ENCODE results near the gene EFNA5.

Gene EFNA5

DNA sequence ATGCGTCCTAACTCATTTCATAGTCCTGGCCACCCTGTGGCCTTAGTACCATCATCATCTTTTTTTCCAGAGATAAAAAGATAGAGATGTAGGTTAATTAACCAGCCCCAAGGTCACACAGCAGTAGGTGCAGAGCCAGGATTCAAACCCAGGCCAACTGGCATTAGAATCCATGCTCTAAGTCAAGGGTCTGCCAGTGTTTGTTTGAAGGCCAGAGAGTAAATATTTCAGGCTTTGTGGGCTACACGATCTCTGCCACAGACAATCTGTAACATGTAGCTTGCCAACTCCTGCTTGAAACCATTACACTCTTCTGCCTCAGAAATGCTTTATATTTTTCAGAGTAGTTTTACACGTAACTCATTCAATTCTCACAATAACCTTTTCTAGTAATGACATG is 119.6 kb downstream of the EFNA5 start:
- TF ChIP-seq, protein P1, sequence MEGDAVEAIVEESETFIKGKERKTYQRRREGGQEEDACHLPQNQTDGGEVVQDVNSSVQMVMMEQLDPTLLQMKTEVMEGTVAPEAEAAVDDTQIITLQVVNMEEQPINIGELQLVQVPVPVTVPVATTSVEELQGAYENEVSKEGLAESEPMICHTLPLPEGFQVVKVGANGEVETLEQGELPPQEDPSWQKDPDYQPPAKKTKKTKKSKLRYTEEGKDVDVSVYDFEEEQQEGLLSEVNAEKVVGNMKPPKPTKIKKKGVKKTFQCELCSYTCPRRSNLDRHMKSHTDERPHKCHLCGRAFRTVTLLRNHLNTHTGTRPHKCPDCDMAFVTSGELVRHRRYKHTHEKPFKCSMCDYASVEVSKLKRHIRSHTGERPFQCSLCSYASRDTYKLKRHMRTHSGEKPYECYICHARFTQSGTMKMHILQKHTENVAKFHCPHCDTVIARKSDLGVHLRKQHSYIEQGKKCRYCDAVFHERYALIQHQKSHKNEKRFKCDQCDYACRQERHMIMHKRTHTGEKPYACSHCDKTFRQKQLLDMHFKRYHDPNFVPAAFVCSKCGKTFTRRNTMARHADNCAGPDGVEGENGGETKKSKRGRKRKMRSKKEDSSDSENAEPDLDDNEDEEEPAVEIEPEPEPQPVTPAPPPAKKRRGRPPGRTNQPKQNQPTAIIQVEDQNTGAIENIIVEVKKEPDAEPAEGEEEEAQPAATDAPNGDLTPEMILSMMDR (IDR thresholded peaks at IDR 0.05; ENCODE audit: borderline replicate concordance, insufficient read depth, low read depth, low read length), result no peak
- H3K4me3 ChIP-seq (ENCODE audit: low read depth, low read length), result no peak overlapping the region

DNA sequence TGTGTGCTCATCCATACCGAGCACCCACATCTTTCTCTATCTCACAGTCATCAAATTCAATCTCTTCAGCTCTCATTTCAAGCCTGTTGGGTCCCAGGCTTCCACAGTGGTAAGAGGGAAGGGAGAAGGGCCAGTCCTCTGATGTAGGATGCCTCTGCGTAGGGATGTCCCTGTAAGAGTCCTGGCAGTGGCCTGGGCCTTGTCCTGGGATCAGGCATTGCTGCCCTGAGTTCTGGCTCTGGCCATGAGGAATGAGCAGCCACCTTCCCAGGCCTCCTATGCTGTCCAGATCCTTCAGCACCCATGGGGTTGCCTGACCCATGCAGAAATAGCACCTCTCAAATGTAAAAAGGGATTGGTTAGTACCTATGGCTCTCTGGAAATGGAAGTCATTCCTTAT is 121.2 kb downstream of the EFNA5 start:
- TF ChIP-seq, protein P1 (IDR thresholded peaks at IDR 0.05; ENCODE audit: borderline replicate concordance, insufficient read depth, low read depth, low read length), result no peak
- H3K4me3 ChIP-seq (ENCODE audit: low read depth, low read length), result no peak overlapping the region

DNA sequence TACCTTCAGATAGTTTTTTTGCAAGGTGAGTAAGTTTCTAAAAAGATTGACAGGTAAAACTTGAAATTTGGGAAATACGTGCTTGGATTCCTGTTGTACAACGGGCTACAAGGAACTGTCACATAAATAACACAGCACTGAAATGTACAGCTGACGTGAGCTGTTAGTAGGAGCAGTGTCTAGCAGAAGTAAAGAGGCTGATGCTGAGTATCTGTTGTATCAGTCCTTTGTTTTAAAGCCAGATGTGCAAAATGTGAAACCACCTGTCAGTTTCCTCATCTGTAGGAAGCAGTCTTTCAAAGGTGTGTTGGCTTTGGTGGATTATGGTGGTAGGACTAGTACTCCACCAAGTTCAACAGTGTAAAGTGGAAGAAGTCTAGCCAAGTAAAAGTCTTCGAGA is 122.3 kb downstream of the EFNA5 start:
- TF ChIP-seq, protein P1 (IDR thresholded peaks at IDR 0.05; ENCODE audit: borderline replicate concordance, insufficient read depth, low read depth, low read length), result no peak
- H3K4me3 ChIP-seq (ENCODE audit: low read depth, low read length), result no peak overlapping the region

DNA sequence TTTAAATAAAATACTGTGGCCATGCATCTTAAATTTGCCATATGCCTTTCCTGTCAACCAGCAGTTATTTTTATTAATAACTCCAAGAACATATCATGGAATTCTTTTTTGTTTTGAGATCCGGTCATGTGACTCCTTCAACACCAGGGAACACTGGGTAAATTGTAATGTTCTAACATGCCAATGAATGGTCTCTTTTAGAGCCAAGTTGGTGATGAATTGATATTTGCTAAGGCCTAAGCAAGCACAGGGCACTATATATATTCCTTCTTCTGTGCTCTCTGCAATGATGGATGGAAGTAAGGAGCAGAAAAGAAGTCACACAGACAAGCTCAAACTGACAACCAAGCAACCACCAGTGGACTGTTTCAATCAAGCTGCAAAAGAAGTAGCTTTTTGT is 124.0 kb downstream of the EFNA5 start:
- TF ChIP-seq, protein P1 (IDR thresholded peaks at IDR 0.05; ENCODE audit: borderline replicate concordance, insufficient read depth, low read depth, low read length), result no peak

DNA sequence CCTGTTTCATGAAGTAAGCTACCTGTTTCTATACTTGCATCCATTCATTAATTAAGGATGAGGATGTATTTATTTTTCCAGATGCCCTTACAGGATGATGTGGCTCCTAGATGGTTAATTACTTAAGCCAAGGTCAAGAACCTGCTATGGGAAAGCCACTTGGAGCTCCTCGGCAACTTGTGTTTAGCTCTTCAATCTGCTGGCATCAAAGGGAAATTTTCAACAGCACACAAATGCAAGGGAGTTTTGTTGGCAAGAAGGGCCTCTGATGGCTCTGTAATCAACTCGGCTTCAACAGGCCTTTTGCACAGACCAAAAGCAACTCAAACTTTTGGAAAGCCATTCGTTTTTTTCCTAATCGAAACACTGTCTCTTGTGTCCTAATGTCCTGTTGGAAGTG is 125.3 kb downstream of the EFNA5 start:
- H3K4me3 ChIP-seq (ENCODE audit: low read depth, low read length), result no peak overlapping the region
- TF ChIP-seq, protein P1 (IDR thresholded peaks at IDR 0.05; ENCODE audit: borderline replicate concordance, insufficient read depth, low read depth, low read length), result no peak

More for the DNA sequence above, 124.0 kb downstream of the EFNA5 start:
- no peak overlapping the region for H3K4me3 ChIP-seq (ENCODE audit: low read depth, low read length)

DNA sequence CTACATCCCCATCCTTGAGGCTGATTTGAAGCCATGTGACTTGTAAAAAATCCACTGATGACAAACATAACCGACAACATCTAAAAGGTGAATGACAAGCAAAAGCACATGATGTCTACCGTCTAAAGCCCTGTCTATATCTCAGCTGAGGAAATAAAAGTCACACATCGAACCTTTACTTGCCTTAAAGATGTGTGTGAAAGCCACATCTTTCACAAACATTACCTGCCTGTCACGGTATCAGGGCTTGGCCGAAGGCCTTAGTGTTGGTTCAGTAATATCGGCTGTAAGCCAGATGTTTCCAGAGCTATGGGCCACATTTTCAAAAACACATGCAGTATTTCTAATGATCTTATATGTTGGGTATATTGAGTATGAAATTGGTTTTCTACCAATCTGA is 125.8 kb downstream of the EFNA5 start:
- H3K4me3 ChIP-seq (ENCODE audit: low read depth, low read length), result no peak overlapping the region
- TF ChIP-seq, protein P1 (IDR thresholded peaks at IDR 0.05; ENCODE audit: borderline replicate concordance, insufficient read depth, low read depth, low read length), result no peak

DNA sequence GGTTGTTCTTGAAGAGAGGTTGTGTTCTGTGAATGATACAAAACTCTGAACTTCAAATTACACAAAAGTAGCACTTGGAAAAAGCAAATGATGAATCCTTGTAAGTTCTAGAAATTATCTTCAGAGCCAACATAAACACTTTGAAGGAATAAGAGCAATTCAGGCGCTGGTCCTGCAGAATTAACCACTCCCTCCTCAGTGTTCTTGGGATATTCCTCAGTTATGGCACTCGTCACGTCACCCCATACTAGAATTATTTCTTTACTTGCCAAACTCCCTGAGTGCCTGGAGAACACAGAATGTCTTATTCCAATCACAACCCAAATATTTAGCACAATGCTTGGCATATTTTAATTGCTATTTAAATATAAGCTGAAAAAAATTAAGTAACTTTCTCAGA is 126.3 kb downstream of the EFNA5 start:
- H3K4me3 ChIP-seq (ENCODE audit: low read depth, low read length), result no peak overlapping the region
- TF ChIP-seq, protein P1 (IDR thresholded peaks at IDR 0.05; ENCODE audit: borderline replicate concordance, insufficient read depth, low read depth, low read length), result no peak
